Ascending aorta (tissue), 2 donors: ENCODE data around the gene WSCD2. TPM values are rescaled to one million over a fixed set of nuclear protein-coding genes. Genes with fewer than 3 reads are reported as not detected.

Source experiments
- DNase-seq, 2 donors: peaks; one replicate each; pipeline ENCODE4 v3.0.0-alpha.2; 2019; ENCODE audit warnings: low spot score in 2 of 2
- H3K27ac ChIP-seq, 2 donors: fragments of 200-600 bp; sonication (generic); one replicate each; pipeline ENCODE4 v1.5.1; 2016 to 2017; ENCODE audit warnings: mild to moderate bottlenecking in 1 of 2
- H3K27me3 ChIP-seq: fragments of 200-600 bp; sonication (generic); one replicate; pipeline ENCODE4 v1.5.1; 2017
- H3K36me3 ChIP-seq, 2 donors: fragments of 200-600 bp; sonication (generic); one replicate each; pipeline ENCODE4 v1.5.1; 2016
- H3K4me1 ChIP-seq, 2 donors: fragments of 200-600 bp; sonication (generic); one replicate each; pipeline ENCODE4 v1.5.1; 2016 to 2017; ENCODE audit warnings: mild to moderate bottlenecking in 1 of 2
- H3K4me3 ChIP-seq, 2 donors: fragments of 200-600 bp; sonication (generic); one replicate each; pipeline ENCODE4 v1.5.1; 2016 to 2017; ENCODE audit warnings: mild to moderate bottlenecking in 1 of 2
- H3K9me3 ChIP-seq, 2 donors: fragments of 200-600 bp; sonication (generic); one replicate each; pipeline ENCODE4 v1.5.1; 2016
- intact Hi-C: fragments of 100-400 bp; cut with DNase I; formaldehyde crosslinking; loops from one replicate; pipeline ENCODE4 v1.15.1; 2023
- total RNA-seq: library from RNA; depleted of rRNA; stranded (reverse); fragments of >200 nt; gene quantifications from one replicate; pipeline ENCODE4 v1.1.0, GENCODE V29; 2016
- TF ChIP-seq, protein P1 (sequence below), 3 experiments: fragments of 200-600 bp in 2 of 3; fragments of 450-650 bp in 1 of 3; sonication (generic) in 2 of 3; IDR thresholded peaks; one replicate each; pipeline ENCODE4 v1.5.1; 2016 to 2019; ENCODE audit warnings: antibody characterized with exemption in 3 of 3, mild to moderate bottlenecking in 1 of 3, moderate library complexity in 1 of 3

Gene WSCD2
- total RNA-seq, 1 donor from 2014 or later, result 3.5 TPM

DNA sequence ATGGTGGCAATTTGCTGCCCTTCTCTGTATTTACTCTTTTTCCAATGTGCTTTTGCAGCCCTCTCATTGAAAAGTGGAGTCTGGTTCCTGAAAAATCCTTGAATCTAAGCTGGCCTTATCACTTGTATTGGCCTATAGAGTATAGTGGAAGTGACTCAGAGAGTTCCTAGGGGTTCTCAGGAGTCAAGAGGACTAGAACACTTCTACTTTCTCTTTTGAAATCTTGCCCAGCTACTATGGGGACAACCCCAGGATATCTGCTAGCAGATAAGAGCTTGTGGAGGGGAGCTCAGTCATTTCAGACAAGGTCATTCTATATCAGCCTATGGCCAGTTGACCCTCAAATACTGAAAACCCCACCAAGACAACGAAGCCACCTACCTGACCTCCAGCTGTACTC, 26.7 kb upstream of the WSCD2 start:
- Histone ChIP-seq H3K27me3 (no peaks in the 10 kb centered on the region), H3K36me3 (no peaks in the 10 kb centered on the region), H3K4me3 (no peak overlapping the region), H3K9me3 (no peaks in the 10 kb centered on the region), H3K27ac (no peak overlapping the region), H3K4me1 (no peaks in the 10 kb centered on the region)
- intact Hi-C loops, result loop anchor here (5.0 kb wide), 1 partner anchor 410 kb away; no protein-coding TSS in a partner anchor
- no peak for DNase-seq
- TF ChIP-seq, protein P1, sequence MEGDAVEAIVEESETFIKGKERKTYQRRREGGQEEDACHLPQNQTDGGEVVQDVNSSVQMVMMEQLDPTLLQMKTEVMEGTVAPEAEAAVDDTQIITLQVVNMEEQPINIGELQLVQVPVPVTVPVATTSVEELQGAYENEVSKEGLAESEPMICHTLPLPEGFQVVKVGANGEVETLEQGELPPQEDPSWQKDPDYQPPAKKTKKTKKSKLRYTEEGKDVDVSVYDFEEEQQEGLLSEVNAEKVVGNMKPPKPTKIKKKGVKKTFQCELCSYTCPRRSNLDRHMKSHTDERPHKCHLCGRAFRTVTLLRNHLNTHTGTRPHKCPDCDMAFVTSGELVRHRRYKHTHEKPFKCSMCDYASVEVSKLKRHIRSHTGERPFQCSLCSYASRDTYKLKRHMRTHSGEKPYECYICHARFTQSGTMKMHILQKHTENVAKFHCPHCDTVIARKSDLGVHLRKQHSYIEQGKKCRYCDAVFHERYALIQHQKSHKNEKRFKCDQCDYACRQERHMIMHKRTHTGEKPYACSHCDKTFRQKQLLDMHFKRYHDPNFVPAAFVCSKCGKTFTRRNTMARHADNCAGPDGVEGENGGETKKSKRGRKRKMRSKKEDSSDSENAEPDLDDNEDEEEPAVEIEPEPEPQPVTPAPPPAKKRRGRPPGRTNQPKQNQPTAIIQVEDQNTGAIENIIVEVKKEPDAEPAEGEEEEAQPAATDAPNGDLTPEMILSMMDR (IDR thresholded peaks at IDR 0.05), result no peak

DNA sequence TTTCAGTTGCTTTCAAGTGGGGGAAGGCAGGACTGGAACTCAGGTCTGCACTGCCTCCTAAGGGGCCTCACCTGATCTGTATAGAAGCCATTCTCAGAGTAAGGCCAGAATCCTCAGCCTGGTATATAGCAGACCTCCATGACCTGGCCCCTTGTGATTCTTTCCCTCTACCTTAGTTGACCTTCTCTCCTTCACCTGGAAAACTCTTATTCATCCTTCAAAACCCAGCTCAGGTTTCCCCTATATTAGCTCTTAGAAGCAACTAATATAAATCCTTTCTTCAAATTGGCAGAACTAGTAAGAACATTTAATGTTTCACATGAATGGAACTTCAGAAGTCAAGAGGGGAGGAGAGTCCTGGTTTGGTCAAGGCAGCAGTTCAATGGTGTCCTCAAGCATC, 26.0 kb upstream of the WSCD2 start:
- TF ChIP-seq, protein P1 (IDR thresholded peaks at IDR 0.05), result no peak
- Histone ChIP-seq H3K4me1 (no peaks in the 10 kb centered on the region), H3K4me3 (no peak overlapping the region), H3K36me3 (no peaks in the 10 kb centered on the region), H3K9me3 (no peaks in the 10 kb centered on the region), H3K27me3 (no peaks in the 10 kb centered on the region), H3K27ac (no peak overlapping the region)
- intact Hi-C loops, result loop anchor here (5.0 kb wide), 1 partner anchor 409 kb away; no protein-coding TSS in a partner anchor
- DNase-seq, result no peak

DNA sequence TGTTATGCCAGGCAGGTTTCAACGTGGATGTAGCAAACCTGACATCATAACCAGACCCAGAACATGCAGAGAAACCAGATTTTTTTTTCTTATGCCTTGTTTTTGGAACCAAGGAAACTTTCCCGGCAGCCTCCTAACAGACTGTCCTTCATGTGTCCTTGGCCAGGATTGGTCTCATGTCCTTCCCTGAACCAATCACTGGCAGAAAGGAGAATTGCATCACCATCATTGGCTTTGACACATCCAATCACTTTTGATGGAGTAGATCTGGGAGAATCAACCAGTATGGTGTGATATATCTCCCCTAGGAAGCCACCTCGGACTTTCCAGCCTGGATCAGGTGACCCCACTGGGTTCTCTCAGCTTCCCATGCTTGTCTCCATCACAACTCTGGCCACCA, 25.6 kb upstream of the WSCD2 start:
- TF ChIP-seq, protein P1 (IDR thresholded peaks at IDR 0.05), result no peak
- no peaks in the 10 kb centered on the region for H3K36me3 ChIP-seq
- no peaks in the 10 kb centered on the region for H3K27me3 ChIP-seq
- no peak overlapping the region for H3K27ac ChIP-seq
- no peaks in the 10 kb centered on the region for H3K9me3 ChIP-seq
- H3K4me3 ChIP-seq, result no peak overlapping the region
- H3K4me1 ChIP-seq, result no peaks in the 10 kb centered on the region
- intact Hi-C loops, result loop anchor here (5.0 kb wide), 1 partner anchor 409 kb away; no protein-coding TSS in a partner anchor
- no peak for DNase-seq

GRCh38 chr12:108104657-108105056, 24.4 kb upstream of the WSCD2 start:
- no peak overlapping the region for H3K27ac ChIP-seq
- DNase-seq, result no peak
- TF ChIP-seq, protein P1 (IDR thresholded peaks at IDR 0.05), result no peak
- no peaks in the 10 kb centered on the region for H3K9me3 ChIP-seq
- intact Hi-C loops, result loop anchor here (5.0 kb wide), 1 partner anchor 408 kb away; no protein-coding TSS in a partner anchor
- no peaks in the 10 kb centered on the region for H3K27me3 ChIP-seq
- H3K4me3 ChIP-seq, result no peak overlapping the region
- H3K36me3 ChIP-seq, result no peaks in the 10 kb centered on the region
- H3K4me1 ChIP-seq, result no peaks in the 10 kb centered on the region

GRCh38 chr12:108106599-108106998, 22.5 kb upstream of the WSCD2 start:
- no peaks in the 10 kb centered on the region for H3K36me3 ChIP-seq
- no peak for DNase-seq
- intact Hi-C loops, result no loop called here
- no peaks in the 10 kb centered on the region for H3K4me1 ChIP-seq
- H3K4me3 ChIP-seq, result no peak overlapping the region
- H3K27ac ChIP-seq, result no peak overlapping the region
- H3K9me3 ChIP-seq, result no peaks in the 10 kb centered on the region
- TF ChIP-seq, protein P1 (IDR thresholded peaks at IDR 0.05), result no peak
- no peaks in the 10 kb centered on the region for H3K27me3 ChIP-seq

DNA sequence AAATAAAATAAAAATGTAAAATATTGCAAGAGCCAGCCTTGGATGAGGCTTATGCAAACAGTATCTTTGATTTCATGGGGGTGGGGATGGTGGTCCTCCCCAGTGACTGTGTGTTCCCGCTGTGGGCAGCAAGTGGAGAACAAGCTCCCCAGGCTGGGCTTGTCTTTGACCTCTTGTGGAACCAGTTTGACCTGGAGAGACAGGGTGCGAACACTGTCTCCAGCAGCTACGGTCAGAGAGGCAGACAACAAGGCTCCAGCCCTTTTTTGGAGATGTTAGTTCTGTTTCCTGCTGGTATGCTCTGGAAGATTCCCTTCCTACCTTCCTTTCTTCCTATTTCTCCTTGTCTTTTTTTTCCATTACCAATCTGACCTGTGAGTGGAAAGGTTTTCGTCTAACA, 21.8 kb upstream of the WSCD2 start:
- intact Hi-C loops, result no loop called here
- H3K4me3 ChIP-seq, result no peak overlapping the region
- H3K9me3 ChIP-seq, result no peaks in the 10 kb centered on the region
- H3K4me1 ChIP-seq, result peaks cover 0 to 1% of the 10 kb centered on the region in 2 donors
- H3K36me3 ChIP-seq, result no peaks in the 10 kb centered on the region
- TF ChIP-seq, protein P1 (IDR thresholded peaks at IDR 0.05), result no peak
- no peaks in the 10 kb centered on the region for H3K27me3 ChIP-seq
- no peak for DNase-seq
- H3K27ac ChIP-seq, result no peak overlapping the region
